ENCODE data around the gene DNAL1.
"Not testable (repeated sequence)": the region's sequence is repeated elsewhere in the genome, so short reads cannot be mapped to it uniquely, and the experiment has no call there.

The DNAL1 gene

DNA sequence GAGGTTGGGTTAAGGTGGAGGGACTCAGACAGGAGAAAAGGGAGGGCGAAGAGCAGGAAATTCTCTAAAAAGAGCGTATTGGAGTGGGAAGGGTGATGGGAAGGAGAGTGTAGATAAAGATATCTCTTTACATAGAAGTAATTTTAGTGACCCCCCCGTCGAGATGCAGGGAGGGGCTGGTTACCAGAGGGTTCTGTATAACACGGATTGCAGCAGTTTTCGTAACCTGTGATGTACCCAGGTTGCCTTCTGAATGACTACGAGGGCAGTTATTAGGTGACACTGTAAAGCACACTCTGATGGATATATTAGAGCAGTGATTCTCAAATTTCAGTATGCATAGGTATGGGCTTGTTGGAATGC lies 443 bp downstream of the DNAL1 start:
- DNase-seq = no peak

DNA sequence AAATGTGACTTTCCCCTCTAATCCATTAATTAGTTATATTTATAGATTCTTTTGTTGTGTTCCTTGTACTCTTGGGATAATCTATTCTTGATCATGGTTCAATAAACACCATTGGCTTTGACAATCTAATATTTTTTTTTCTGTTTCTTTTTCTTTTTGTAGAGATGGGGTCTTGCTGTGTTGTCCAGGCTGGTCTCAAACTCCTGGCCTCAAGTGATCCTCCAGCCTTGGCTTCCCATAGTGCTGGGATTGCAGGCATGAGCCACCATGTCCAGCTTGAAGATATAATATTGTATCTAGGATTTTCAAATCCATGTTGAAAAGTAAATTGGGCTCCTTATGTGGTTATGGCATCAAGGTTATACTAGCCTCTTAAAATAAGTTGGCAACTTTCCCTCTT lies 6.2 kb downstream of the DNAL1 start:
- DNase-seq = no peak

DNA sequence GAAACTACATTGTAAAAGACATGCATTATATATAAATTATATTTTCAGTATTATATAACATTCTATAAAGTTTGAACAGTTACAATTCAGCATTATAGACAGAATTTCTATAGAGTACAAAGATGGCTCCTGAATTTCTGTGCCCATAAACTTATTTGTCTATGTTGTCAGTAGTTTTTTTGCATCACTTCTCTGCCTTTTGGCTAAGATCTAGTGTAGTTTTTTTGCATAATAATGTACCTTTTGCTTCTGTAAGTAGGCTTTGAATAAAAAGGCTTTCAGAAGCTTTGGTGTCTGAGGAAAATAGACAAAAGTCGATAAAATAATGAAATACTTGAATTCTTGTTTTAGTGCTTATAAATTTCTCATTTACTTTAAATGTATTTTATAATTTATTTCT lies 11.1 kb downstream of the DNAL1 start:
- no peak for DNase-seq

DNA sequence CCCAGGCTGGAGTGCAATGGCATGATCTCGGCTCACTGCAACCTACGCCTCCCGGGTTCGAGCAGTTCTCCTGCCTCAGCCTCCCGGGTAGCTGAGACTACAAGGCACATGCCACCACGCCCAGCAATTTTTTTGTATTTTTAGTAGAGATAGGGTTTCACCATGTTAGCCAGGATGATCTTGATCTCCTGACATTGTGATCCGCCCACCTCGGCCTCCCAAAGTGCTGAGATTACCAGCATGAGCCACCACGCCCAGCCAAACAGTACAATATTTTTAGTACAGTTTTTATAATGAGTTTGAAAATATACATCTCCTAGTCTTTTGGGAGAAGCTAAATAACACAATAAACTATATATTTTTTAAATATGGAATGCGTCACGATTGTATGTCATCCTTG lies 14.4 kb downstream of the DNAL1 start:
- not testable (repeated sequence) for DNase-seq

DNA sequence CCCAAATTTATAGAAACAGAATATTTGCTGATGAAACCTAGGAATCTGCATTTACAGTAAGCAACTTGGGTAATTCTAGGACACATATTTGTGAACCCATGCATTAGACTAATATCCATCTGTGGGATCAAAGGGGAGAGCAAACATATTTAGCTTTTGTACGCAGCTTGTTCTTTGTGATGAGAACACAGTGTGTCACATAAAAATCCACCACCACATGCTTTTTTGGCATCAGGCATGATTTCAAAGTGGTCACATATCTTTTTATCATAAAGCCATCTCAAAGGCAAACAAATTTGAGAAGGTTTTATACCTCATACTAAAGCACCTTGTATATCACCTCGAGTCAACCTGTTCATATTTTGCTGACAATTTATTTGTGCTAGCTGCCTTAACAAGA lies 15.7 kb downstream of the DNAL1 start:
- DNase-seq = no peak

DNA sequence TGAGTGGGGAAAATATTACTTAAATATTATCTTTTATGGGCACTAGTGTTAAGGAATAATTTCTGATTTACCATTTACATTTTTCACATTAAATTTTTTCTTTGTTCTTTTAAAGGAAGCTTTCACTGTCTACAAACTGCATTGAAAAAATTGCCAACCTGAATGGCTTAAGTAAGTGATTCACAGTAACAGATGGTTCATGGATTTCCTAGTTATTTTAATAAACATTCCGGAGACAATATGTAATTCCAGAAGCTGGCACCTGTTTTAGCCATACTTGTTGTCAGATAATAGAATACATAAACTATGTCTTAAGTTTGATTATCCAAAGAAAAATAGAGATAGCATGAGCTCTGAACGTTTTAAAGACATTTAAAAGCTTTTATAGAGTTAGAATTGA lies 17.1 kb downstream of the DNAL1 start:
- no peak for DNase-seq

DNA sequence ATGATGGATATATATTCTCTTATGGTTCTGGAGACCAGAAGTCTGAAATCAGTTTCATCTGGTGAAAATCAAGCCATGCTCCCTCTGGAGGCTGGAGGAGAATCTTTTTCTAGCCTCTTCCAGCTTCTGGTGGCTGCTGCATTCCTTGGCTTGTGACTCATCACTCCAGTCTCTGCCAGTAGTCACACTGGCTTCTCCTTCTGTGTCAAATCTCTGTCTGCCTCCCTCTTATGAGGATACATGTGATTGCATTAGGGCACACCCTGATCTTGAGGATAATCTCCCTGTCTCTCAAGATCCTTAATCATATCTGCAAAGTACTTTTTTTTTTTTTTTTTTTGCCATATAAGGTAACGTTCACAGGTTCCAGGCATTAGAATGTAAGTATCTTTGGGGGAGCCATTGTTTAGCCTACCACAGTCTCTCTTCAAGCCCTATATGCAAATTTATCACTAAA lies 17.7 kb downstream of the DNAL1 start:
- DNase-seq = no peak

DNA sequence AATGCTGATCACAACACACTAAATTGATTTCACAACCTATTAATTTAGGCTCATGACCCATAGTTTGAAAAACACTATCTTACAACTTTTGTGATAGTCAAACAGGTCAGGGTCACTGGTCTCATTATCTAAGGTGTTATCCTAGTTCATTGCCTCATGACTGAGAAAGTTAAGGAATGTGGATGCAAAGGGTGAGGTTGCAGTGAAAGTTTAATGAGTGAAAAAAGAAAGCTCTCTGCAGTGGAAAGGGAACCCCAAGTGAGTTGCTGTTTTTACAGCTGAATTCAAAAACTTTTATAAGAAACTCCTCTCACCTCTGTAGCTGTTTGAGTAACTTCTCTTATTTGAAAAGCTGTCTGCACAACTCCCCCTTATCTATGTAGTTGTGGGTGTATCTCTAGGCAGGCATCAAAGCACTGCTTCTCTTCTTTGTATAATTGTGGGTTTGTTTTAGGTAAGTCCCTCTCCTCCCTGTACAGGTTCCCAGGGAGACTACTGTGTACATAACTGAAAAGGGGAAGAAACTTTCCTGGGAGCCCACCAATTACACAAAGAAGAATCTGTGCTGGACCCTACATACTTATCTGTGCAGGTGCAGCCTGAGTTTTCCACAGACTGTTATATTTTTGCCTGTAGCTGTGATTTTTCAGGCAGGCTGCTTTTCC lies 18.9 kb downstream of the DNAL1 start:
- DNase-seq = no peak

DNA sequence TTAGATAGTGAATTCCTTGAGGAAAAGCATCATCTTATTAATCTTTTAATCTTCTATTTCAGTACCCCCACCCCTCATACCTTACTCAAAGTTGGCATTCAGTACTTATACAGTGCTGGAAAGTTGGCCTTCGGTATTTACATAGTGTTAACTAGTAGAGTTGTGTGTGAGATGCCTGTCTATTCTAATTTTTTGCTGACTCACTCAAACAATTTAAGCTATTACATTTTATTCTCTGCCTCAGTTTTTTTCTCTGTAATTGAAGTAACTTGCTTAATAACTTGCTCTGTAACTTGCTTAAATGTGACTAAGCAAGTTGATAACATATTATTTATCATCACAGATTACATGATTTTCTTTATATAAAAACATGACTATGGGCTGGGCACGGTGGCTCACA lies 20.3 kb downstream of the DNAL1 start:
- DNase-seq = no peak

DNA sequence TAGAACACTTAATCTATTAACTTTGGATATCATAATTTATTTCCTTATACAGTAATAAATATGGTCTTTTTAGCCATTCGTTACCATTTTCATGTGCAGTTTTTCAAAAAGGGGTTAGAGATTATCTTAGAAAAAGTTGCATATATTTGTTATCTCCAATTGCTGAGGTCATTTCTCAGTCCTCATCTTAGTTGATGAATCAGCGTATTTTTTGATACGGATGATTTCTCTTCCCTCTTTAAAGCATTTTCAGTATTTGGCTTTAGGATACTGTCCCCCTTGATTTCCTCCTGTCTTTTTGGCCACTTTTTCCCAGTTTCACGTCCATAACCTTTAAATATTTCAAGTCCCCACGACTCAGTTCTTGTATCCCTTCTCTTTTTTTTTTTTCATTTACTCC lies 21.8 kb downstream of the DNAL1 start:
- DNase-seq = no peak

DNA sequence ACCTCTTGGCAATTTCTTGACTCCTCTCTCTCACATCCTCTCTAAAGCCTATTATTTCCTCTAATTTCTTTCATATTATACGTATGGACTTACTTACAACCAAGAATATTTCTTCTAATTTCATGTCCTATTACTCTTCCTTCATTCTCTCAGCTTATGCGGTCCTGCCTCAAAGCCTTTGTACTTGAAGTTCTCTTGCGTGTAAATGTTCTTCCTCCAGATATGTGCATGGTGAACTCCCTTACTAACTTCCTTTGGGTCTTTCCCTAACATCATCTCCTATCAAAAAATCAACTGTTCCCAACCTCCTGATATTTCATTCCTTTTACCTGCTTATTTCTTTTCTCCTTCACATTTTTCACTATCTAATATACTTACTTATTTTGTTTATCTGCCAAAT lies 23.1 kb downstream of the DNAL1 start:
- DNase-seq = no peak

DNA sequence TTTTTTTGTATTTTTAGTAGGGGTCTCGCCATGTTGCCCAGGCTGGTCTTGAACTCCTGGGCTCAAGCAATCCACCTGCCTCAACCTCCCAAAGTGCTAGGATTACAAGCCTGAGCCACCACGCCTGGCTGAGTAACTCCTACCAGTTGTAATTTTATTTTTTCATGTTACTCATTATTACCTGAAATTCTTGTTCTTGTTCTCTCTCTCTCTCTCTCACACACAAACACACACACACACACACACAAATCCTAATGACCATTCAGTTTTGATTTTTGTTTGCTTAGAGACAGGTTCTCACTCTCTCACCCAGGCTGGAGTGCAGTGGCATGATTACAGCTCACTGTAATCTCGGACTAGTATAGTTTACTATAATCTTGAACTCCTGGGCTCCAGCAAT lies 30.2 kb downstream of the DNAL1 start:
- no peak for DNase-seq

DNA sequence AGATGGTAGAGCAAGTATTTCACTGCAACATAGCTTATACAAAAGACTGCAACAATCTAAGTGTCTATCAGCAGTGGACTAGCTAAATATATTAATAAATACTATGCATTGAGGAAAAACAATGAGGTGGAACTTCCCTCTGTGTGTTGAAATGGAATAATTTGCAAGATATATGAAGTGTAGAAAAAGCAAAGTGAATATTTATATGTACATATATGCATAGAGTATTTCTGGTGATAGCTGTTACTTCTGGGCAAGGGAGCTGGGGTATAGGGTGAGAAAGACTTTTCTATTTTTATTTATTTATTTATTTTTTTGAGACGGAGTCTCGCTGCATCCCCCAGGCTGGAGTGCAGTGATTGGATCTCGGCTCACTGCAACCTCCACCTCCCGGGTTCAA lies 33.9 kb downstream of the DNAL1 start:
- DNase-seq = no peak

DNA sequence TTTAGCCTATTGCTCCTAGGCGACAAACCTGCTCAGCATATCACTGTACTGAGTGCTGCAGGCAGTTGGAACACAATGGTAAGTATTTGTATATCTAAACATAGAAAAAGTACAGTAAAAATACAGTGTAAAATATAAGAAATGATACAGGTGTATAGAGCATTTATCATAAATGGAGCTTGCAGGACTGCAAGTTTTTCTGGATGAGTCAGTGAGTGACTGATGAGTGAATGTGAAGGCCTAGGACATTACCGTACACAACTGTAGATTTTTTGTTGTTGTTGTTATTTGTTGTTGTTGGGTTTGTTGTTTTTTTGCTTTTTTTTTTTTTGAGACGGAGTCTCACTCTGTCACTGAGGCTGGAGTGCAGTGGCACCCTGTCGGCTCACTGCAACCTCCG lies 36.0 kb downstream of the DNAL1 start:
- DNase-seq = no peak

DNA sequence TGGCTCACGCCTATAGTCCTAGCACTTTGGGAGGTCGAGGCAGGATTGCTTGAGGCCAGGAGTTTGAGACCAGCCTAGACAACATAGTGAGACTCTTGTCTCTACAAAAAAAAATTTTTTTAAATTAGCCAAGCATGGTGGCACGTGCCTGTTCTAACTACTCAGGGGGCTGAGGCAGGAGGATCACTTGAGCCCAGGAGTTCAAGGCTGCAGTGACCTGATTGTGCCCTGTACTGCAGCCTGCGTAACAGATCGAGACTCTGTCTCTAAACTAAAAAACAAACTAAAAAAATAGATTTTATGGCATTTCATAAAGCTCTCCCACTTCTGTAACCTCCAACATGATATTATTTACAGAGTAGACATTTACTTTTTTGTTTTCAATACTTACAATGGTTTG lies 39.8 kb downstream of the DNAL1 start:
- no peak for DNase-seq

DNA sequence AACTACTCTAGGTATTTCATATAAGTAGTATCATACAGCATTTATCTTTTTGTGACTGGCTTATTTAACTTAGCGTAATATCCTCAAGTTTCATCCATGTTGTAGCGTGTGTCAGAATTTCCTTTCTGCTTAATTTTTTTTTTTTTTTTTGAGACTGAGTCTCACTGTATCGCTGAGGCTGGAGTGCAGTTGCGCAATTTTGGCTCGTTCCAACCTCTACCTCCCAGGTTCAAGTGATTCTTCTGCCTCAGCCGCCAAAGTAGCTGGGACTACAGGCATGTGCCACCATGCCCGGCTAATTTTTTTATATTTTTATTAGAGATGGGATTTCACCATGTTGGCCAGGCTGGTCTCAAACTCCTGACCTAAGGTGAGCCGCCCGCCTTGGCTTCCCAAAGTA lies 40.5 kb downstream of the DNAL1 start:
- no peak for DNase-seq

DNA sequence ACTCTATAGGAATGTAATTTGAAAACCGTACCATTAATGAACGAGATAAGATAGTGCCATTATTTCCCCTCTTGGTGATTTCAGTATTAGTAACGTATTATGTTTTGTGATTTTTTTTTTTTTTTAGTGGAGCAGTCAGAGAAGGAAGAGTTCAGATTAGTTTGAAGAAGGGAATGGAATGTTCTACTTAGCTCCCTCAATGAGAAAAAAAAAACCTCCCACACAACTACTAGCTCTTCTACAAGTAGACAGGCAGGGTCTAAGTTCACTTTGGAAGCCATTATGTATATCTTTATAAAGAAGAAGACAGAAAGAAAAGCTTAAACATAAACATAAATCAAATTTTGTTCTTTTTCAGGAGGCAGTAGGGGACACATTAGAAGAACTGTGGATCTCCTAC lies 42.1 kb downstream of the DNAL1 start:
- no peak for DNase-seq

DNA sequence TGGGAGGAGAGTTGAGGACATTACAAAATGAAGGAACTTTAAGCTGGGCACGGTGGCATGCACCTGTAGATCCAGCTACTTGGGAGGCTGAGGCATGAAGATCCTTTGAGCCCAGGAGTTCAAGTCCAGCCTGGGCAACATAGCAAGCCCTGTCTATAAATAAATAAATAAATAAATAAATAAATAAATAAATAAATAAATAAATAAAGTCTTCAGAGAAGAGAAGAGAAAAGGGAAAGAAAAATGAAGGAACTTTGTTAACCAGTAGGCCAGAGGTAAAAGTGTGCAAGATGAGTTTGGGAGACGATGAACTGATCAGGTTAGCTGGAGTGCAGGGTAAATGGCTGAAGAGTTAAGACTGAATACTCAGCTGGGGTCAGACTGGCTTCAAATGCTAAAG lies 49.3 kb downstream of the DNAL1 start:
- DNase-seq = no peak

DNA sequence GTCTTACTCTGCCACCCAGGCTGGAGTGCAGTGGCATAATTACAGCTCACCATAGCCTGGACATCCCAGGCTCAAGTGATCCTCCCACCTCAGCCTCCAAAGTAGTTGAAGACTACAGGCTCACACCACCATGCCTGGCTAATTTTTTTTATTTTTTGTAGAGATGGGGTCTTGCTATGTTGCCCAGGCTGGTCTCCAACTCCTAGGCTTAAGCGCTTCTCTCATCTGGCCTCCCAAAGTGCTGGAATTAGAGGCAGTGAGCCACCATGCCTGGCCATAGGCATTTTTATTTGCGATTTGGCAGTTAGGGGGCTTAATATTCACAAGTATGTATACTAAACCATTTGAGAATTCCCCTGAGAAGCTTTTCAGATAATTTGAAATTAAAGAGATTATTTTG lies 50.3 kb downstream of the DNAL1 start:
- DNase-seq = no peak

DNA sequence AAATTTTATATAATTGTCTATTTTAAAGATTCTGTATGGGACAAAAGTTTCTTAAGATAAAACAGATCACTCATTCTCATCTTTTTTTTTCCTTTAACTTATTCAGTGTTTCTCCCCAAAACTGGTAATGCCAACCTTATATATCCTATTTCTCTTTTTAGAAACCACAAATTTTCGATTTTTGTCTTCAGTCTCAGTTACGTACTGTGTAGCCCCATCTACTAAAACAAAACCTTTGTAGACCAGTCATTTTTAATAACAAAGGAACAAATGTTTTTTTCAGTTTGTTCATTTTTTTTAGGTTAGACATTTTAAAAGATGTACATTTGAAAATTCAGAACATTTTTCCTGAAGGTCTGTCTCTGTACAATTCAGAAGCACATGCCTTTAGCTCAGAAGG lies 51.2 kb downstream of the DNAL1 start:
- DNase-seq = no peak

DNA sequence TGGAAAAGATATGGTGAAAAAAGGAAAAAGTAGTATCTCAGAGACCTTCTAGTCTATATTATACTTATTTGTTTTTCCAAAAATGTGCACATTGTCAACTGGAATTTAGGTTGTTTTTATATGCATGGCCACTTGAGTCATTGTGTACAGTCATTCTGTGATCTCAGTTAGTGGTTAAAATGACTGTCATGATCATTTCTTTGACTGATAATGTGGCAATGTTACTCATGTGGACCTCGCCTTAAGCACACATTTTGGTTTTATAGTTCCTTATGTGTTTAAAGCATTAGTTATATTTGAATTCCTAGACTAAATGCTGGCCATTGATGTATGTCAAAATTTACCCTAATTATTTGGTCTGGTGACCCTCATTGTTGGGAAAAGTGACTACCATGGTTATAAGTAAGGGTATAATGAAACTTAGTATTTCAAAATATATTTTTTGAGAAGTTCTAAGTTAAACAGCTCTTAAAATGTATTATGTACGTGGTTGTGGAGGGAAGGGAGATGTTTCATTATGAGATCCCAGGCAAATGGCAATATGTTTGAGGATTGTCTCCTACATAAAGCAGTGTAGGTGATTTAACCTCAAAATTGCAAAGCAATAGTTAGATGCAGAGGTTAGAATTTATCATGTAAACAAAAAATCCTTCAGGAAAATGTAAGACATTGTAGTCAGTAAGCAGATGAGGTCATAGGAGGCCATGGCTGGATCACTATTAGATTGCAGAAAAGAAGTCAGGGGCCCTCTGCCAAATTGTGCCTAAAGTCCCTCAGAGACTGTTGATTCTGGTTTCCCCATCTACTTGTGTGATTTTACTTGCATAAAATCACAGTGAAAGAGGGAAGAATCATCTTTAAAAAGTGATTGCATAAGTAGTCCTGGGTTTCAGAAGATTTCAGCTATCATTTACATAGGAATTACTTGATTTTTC lies 51.9 kb downstream of the DNAL1 start:
- no peak for DNase-seq

DNA sequence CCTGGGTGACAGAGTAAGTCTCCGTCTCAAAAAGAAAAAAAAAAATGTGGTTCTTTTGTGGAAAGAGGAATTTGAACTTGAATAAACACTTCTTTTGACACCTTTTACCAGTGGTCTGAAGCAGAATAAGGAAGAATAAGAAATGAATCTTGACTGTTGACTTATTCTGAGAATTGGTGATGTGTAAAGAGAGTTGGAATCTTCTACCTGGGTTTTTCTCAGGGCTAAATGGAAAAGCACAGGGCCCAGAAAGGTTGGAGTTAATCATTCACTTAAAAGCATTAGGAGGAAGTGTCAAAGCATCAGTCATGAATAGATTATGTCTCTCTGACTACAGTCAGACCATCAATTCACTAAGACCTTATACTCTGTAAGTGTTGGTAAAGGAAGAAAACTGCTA lies 55.5 kb downstream of the DNAL1 start:
- no peak for DNase-seq

DNA sequence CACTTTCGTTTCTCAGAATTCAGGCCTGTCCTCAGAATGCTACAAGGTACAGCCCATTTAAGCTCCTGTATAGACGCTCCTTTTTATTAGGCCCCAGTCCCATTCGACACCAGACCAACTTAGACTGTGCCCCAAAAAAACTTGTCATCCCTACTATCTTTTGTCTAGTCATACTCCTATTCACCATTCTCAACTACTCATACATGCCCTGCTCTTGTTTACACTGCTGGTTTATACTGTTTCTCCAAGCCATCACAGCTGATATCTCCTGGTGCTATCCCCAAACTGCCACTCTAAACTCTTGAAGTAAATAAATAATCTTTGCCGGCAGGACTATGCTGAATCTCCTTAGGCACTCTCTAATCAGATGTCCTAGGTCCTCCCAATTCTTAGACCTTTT lies 63.3 kb downstream of the DNAL1 start:
- DNase-seq = not testable (repeated sequence)

DNA sequence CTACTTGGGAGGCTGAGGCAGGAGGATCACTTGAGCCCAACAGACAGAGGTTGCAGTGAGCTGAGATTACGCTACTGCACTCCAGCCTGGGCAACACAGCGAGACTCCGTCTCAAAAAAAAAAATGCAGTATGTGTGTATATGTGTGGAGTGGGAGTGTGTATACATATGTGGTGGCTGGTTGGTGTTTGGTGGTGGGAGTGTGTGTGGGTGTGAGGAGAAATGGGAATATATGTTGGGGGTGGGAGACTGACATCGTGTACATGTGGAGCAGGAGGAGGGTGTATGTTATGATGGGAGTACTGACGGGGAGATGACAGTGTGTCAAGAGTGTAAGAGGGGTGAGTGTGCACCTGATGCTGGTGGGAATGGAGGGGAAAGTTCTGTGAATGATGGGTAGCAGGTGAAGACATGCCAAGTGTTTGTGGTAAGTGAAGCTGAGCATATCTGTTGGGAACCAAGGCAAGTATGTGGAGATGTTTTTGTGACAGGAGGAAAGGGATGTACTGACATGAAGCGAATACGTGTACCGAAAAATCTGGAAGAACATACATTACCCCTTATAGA lies 65.2 kb downstream of the DNAL1 start:
- no peak for DNase-seq
